Endometrial microvascular endothelial cells (primary cell): ENCODE results near the gene ITPR1. TPM values are rescaled to one million over a fixed set of nuclear protein-coding genes. Genes with fewer than 3 reads are reported as not detected.

ENCODE experiments used
- in situ Hi-C: cut with HindIII; loops from 2 replicates; pipeline ENCODE4 v1.10.0; 2017; ENCODE audit warnings: low sequenced_read_pairs, low pct_unique_long_range_greater_than_20kb; ENCODE audit errors: inconsistent ontology term
- total RNA-seq: library from RNA; depleted of rRNA; stranded (reverse); fragments of >200 nt; gene quantifications from one replicate; pipeline ENCODE4 v1.2.3, GENCODE V29; 2015; ENCODE audit errors: inconsistent ontology term

Gene ITPR1
- total RNA-seq, 1 donor from 2014 or later = 17.1 TPM

GRCh38 chr3:4551794-4552442 is 58.8 kb downstream of the ITPR1 start:
- in situ Hi-C loops = no loop called here

GRCh38 chr3:4552811-4553210 is 59.7 kb downstream of the ITPR1 start:
- in situ Hi-C loops = no loop called here

GRCh38 chr3:4561661-4562060 is 68.5 kb downstream of the ITPR1 start:
- in situ Hi-C loops = no loop called here

GRCh38 chr3:4562595-4562994 is 69.4 kb downstream of the ITPR1 start:
- in situ Hi-C loops = no loop called here

- in situ Hi-C loops = no loop called here
These were observed 71.1 kb downstream of the ITPR1 start for GRCh38 chr3:4564270-4564669.

GRCh38 chr3:4564928-4565586 is 71.9 kb downstream of the ITPR1 start:
- in situ Hi-C loops = no loop called here

- in situ Hi-C loops = no loop called here
These were observed 72.8 kb downstream of the ITPR1 start for GRCh38 chr3:4565809-4566501.

GRCh38 chr3:4568841-4569240 is 75.7 kb downstream of the ITPR1 start:
- in situ Hi-C loops = no loop called here

- in situ Hi-C loops = no loop called here
These were observed 77.9 kb downstream of the ITPR1 start for GRCh38 chr3:4570840-4571621.

GRCh38 chr3:4571690-4572334 is 78.7 kb downstream of the ITPR1 start:
- in situ Hi-C loops = no loop called here

- in situ Hi-C loops = no loop called here
These were observed 80.0 kb downstream of the ITPR1 start for GRCh38 chr3:4573153-4573552.

- in situ Hi-C loops = no loop called here
These were observed 81.3 kb downstream of the ITPR1 start for GRCh38 chr3:4574426-4574965.

- in situ Hi-C loops = no loop called here
These were observed 82.2 kb downstream of the ITPR1 start for GRCh38 chr3:4575381-4575780.

GRCh38 chr3:4577721-4578120 is 84.6 kb downstream of the ITPR1 start:
- in situ Hi-C loops = no loop called here

- in situ Hi-C loops = no loop called here
These were observed 87.4 kb downstream of the ITPR1 start for GRCh38 chr3:4580346-4581123.

GRCh38 chr3:4581124-4581424 is 87.9 kb downstream of the ITPR1 start:
- in situ Hi-C loops = no loop called here

GRCh38 chr3:4581498-4581897 is 88.3 kb downstream of the ITPR1 start:
- in situ Hi-C loops = no loop called here

GRCh38 chr3:4581920-4582611 is 88.9 kb downstream of the ITPR1 start:
- in situ Hi-C loops = no loop called here
